Mammary epithelial cell (primary cell): ENCODE data around the gene CAMTA1.

ENCODE experiments used
- CTCF ChIP-seq, 2 donors: IDR thresholded peaks in 1 of 2; conservative IDR thresholded peaks in 1 of 2; 2 replicates each; pipeline ENCODE4 v1.5.1; 2011 to 2012; ENCODE audit warnings: inconsistent platforms in 2 of 2, low read length in 2 of 2, mild to moderate bottlenecking in 2 of 2, control low read depth in 1 of 2, low read depth in 1 of 2; ENCODE audit not compliant: insufficient read depth in 1 of 2; ENCODE audit errors: extremely low read depth in 1 of 2
- EZH2 ChIP-seq: IDR thresholded peaks from 2 replicates; pipeline ENCODE4 v1.6.1; 2012; ENCODE audit warnings: low read length, inconsistent platforms, borderline replicate concordance

- TF ChIP-seq CTCF (conservative IDR thresholded peaks at IDR 0.05 in 1 of 2, IDR thresholded peaks at IDR 0.05 in 1 of 2; ENCODE audit: extremely low read depth in 1 of 2, insufficient read depth in 1 of 2, low read depth in 1 of 2, low read length in 2 of 2) (no peak), EZH2 (no peak)
Observed at GRCh38 chr1:6927626-6928025, 142.4 kb downstream of the CAMTA1 start.
